Muscle layer of duodenum (tissue), 2 donors: Measurements from ENCODE around the gene IFNW1.
"Not testable (repeated sequence)": the region's sequence is repeated elsewhere in the genome, so short reads cannot be mapped to it uniquely, and the experiment has no call there.

Experiments used
- H3K27ac ChIP-seq: one replicate; pipeline ENCODE4 v1.7.0; 2013; ENCODE audit warnings: mild to moderate bottlenecking, low read length
- H3K27me3 ChIP-seq: one replicate; pipeline ENCODE4 v1.7.0; 2013; ENCODE audit warnings: low read depth, mild to moderate bottlenecking, control low read depth, low read length
- H3K36me3 ChIP-seq, 2 donors: one replicate each; pipeline ENCODE4 v1.7.0; 2013; ENCODE audit warnings: low read length in 2 of 2, control low read depth in 1 of 2, mild to moderate bottlenecking in 1 of 2; ENCODE audit not compliant: insufficient read depth in 2 of 2, control insufficient read depth in 1 of 2
- H3K4me1 ChIP-seq, 2 donors: one replicate each; pipeline ENCODE4 v1.7.0; 2013; ENCODE audit warnings: low read length in 2 of 2, mild to moderate bottlenecking in 2 of 2, control low read depth in 1 of 2, moderate library complexity in 1 of 2; ENCODE audit not compliant: insufficient read depth in 2 of 2, control insufficient read depth in 1 of 2
- H3K4me3 ChIP-seq, 2 donors: one replicate each; pipeline ENCODE4 v1.7.0; 2013; ENCODE audit warnings: low read length in 2 of 2, low read depth in 1 of 2, mild to moderate bottlenecking in 1 of 2
- H3K9me3 ChIP-seq, 2 donors: one replicate each; pipeline ENCODE4 v1.7.0; 2013; ENCODE audit warnings: low read length in 2 of 2, control low read depth in 1 of 2, mild to moderate bottlenecking in 1 of 2; ENCODE audit not compliant: control insufficient read depth in 1 of 2
- donor health status: healthy.

IFNW1 gene

DNA sequence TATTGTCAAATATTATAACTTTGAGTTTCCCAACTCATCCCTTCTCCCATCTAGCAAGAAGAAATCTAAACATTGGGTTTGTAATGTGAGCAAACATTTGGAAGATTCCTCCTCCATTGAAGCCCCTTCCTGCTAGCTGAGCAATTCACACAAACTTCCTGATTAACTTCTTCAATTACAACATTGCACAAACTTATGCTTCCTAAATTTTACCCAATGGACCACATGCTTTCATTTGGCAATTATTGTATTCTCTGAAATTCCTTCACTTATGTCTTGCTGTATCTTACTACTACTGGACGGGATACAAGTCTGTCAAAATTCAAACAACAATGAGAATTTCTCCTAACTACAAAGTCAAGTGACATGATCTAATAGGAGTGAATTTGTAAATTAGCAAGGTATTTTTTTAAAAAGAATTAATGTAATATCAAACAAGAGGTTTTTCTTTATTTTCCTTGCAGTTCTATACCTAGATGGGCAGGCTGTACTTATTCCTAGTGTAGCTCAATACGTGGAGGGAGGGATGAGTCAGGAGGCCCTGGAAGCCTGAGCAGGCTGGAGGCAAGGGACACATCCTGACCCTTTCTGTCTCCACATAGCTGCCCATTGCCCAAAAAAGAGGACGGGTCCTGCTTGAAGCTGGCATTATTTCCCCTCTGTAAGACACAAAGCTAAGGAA is 11.8 kb upstream of the IFNW1 start:
- Histone ChIP-seq H3K27ac (no peak overlapping the region), H3K4me1 (no peaks in the 10 kb centered on the region), H3K4me3 (no peak overlapping the region), H3K27me3 (no peaks in the 10 kb centered on the region), H3K9me3 (peaks cover 0 to 8% of the 10 kb centered on the region in 2 donors), H3K36me3 (no peaks in the 10 kb centered on the region)

GRCh38 chr9:21144603-21145002 is 3.0 kb upstream of the IFNW1 start:
- Histone ChIP-seq H3K4me3 (no peak overlapping the region), H3K4me1 (no peaks in the 10 kb centered on the region), H3K36me3 (no peaks in the 10 kb centered on the region), H3K27me3 (no peaks in the 10 kb centered on the region), H3K9me3 (peaks cover 0 to 13% of the 10 kb centered on the region in 2 donors), H3K27ac (no peak overlapping the region)

GRCh38 chr9:21137020-21137419 is 4.6 kb downstream of the IFNW1 start:
- Histone ChIP-seq H3K9me3 (no peaks in the 10 kb centered on the region), H3K36me3 (no peaks in the 10 kb centered on the region), H3K27me3 (no peaks in the 10 kb centered on the region), H3K4me3 (no peak overlapping the region), H3K4me1 (no peaks in the 10 kb centered on the region), H3K27ac (no peak overlapping the region)

- H3K9me3 ChIP-seq = no peaks in the 10 kb centered on the region
Observed at GRCh38 chr9:21135736-21136135, 5.9 kb downstream of the IFNW1 start.

GRCh38 chr9:21128186-21128585 is 13.4 kb downstream of the IFNW1 start:
- not testable (repeated sequence) for H3K27ac ChIP-seq, H3K27me3 ChIP-seq, H3K9me3 ChIP-seq, H3K4me1 ChIP-seq, H3K4me3 ChIP-seq, H3K36me3 ChIP-seq

More at GRCh38 chr9:21135736-21136135, 5.9 kb downstream of the IFNW1 start:
- no peak overlapping the region for H3K27ac ChIP-seq
- H3K4me3 ChIP-seq = no peak overlapping the region
- H3K27me3 ChIP-seq = no peaks in the 10 kb centered on the region
- H3K4me1 ChIP-seq = no peaks in the 10 kb centered on the region
- no peaks in the 10 kb centered on the region for H3K36me3 ChIP-seq

DNA sequence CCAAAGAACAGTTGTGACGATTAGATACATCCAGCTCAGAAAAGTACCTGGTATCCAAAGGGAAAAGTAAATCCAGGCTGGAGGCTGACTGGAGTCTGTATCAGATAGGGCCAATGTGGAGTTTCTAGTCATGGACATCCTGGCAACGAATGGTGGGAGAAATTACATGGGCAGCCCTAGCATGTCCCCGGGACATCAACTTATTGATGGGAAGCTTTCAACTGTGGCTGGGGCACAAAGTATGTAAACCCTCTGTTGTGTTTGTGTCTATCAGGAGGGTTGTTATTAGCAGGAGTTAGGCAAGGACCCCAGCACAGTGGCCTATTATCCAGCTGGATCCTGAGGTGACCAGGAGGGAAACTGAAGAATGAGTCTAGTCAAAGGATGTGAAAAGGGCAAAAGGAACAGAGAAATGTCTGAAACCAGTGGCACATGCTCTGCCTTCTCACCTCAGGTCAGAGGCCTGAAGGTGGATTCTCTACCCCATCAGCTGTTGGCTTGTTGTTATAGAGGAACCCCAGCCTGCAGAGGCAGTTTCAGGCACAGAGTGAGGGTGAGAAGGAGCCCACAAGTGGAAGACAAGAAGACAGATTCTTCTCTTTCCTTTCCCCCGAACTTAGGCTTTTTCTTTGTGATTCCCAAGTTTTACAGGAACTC is 19.9 kb downstream of the IFNW1 start:
- Histone ChIP-seq H3K9me3 (no peaks in the 10 kb centered on the region), H3K27ac (no peak overlapping the region), H3K4me1 (no peaks in the 10 kb centered on the region), H3K4me3 (no peak overlapping the region), H3K27me3 (no peaks in the 10 kb centered on the region), H3K36me3 (no peaks in the 10 kb centered on the region)

DNA sequence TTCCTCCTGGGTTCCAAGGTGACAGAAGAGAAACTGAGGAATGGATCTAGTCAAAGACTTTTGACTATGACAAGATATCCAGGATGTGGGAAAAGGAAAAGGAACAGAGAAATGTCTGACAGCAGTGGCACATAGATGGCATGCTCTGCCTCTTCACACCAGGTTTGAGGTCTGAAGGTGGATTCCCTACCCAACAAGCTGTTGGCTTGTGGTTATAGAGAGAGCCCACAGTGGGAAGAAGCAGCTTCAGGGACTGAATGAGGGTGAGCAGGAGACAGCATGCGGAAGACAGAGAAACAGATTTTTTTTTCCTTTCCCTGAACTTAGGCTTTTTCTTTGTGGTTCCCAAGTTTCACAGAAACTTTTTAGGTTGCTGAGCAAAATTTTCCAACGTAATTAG is 20.6 kb downstream of the IFNW1 start:
- no peak overlapping the region for H3K27ac ChIP-seq
- no peaks in the 10 kb centered on the region for H3K4me1 ChIP-seq
- H3K9me3 ChIP-seq = no peaks in the 10 kb centered on the region
- H3K27me3 ChIP-seq = no peaks in the 10 kb centered on the region
- no peaks in the 10 kb centered on the region for H3K36me3 ChIP-seq
- no peak overlapping the region for H3K4me3 ChIP-seq

- Histone ChIP-seq H3K9me3 (no peaks in the 10 kb centered on the region), H3K4me3 (no peak overlapping the region), H3K27ac (no peak overlapping the region), H3K4me1 (no peaks in the 10 kb centered on the region), H3K27me3 (no peaks in the 10 kb centered on the region), H3K36me3 (no peaks in the 10 kb centered on the region)
Observed at GRCh38 chr9:21119093-21119770, 22.4 kb downstream of the IFNW1 start.

DNA sequence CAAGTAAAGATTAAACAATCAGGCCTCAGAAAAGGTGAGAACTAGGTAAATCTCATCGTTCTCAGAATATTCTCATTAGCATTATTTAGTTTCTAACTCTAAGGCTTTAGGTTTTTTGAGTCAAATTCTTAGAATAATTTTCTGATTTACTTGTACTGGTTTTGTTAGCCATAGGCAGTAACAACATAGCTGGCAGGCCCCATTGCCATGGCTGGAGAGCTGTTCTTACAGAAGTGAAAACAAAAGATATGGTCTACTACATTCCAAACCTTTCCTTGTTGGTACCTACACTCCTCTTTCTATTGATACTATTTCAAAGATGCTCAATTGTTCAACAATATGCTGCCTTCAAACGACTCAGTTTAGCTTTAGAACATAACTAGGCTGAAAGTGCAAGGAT is 27.3 kb downstream of the IFNW1 start:
- Histone ChIP-seq H3K36me3 (no peaks in the 10 kb centered on the region), H3K4me1 (no peaks in the 10 kb centered on the region), H3K27me3 (no peaks in the 10 kb centered on the region), H3K9me3 (no peaks in the 10 kb centered on the region), H3K27ac (no peak overlapping the region), H3K4me3 (no peak overlapping the region)

DNA sequence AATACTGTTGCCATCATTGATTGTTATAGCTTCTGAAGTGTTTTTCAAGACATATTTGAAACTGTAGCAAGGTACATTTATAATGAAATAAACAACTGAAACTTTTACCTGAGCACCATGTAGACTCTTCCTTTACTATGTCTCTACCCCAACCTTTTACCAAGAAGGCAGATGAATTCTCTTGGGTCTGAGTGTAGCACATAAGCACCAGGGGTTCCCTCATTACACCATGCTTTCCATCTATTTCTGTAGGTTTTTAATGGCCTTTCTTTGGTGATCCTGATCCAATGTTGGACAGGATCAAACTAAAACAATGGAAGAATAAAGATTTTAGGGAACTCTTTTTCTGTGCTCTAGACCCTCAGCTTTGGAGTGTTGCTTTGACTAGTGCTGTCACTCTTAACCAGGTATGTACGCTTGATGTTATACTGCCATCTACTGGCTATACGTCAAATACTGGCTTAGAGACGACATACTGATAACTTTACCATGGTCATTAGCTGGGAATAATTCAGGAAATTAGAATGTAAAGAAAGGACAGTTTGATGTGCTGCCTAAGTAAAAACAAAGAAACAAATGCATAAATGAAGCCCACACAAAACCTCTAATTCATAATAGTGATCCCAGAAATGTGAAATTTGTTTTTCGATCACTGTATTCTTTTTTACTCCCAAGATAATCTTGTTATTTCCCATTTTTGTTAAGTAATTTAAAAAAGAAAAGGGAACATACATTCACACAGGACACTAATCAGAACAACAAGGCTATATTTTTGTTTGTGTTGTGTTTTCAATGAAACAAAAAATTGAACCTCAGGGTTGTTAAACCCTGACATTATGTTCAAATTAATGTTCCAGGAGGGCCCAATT is 30.7 kb downstream of the IFNW1 start:
- H3K27me3 ChIP-seq = no peaks in the 10 kb centered on the region

DNA sequence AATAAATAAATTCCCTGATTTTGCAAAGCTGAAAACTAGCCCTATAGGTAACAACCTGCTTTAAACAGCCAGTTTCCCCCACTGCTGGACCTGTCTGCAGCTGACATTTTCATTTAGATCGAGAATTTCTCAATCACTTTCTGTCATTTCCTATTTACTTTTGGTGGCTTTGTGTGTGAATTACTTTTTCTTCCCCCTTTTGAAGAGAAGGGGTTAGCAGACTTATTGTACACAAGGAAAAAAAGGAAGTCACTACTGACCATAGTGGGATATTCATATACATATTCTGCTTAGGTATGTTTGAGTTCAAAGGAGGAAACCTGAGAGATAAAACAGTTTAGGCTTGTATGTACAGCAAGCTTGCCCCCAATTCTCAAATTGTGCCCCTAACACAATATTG is 36.8 kb downstream of the IFNW1 start:
- Histone ChIP-seq H3K9me3 (no peaks in the 10 kb centered on the region), H3K36me3 (no peaks in the 10 kb centered on the region), H3K4me3 (no peak overlapping the region), H3K27ac (no peak overlapping the region), H3K27me3 (no peaks in the 10 kb centered on the region), H3K4me1 (no peaks in the 10 kb centered on the region)

More for the DNA sequence above, 30.7 kb downstream of the IFNW1 start:
- no peaks in the 10 kb centered on the region for H3K9me3 ChIP-seq
- no peak overlapping the region for H3K4me3 ChIP-seq
- no peak overlapping the region for H3K27ac ChIP-seq
- no peaks in the 10 kb centered on the region for H3K36me3 ChIP-seq
- no peaks in the 10 kb centered on the region for H3K4me1 ChIP-seq
